GM18499 (cell line): ENCODE measurements around the gene ZNF556.
"Not testable (repeated sequence)": the region's sequence is repeated elsewhere in the genome, so short reads cannot be mapped to it uniquely, and the experiment has no call there.

Source experiments
- ATAC-seq: cut with Tn5 transposase; IDR thresholded peaks from one replicate; pipeline ENCODE4 v1.9.1; 2021; ENCODE audit warnings: moderate number of reproducible peaks; ENCODE audit not compliant: insufficient read depth, unreplicated experiment

The ZNF556 gene

DNA sequence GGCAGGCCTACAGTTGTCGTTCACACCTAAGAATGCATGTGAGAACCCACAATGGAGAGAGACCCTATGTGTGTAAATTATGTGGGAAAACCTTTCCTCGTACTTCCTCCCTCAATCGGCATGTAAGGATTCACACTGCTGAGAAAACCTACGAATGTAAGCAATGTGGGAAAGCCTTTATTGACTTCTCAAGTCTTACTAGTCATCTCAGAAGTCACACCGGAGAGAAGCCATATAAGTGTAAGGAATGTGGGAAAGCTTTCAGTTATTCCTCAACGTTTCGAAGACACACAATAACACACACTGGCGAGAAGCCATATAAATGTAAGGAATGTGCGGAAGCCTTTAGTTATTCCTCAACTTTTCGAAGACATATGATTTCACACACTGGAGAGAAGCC lies 14.5 kb upstream of the ZNF556 start:
- ATAC-seq = no peak

DNA sequence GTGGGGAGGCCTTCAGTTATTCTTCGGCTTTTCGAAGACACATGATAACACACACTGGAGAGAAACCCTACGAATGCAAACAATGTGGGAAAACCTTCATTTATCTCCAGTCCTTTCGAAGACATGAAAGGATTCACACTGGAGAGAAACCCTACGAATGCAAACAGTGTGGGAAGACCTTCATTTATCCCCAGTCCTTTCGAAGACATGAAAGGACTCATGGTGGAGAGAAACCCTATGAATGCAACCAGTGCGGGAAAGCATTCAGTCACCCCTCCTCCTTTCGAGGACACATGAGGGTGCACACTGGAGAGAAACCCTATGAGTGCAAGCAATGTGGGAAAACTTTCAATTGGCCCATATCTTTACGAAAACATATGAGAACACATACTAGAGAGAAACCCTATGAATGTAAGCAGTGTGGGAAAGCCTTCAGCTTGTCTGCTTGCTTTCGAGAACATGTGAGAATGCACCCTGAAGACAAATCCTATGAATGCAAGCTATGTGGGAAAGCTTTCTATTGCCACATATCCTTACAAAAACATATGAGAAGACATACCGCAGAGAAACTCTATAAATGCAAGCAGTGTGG lies 14.0 kb upstream of the ZNF556 start:
- no peak for ATAC-seq

DNA sequence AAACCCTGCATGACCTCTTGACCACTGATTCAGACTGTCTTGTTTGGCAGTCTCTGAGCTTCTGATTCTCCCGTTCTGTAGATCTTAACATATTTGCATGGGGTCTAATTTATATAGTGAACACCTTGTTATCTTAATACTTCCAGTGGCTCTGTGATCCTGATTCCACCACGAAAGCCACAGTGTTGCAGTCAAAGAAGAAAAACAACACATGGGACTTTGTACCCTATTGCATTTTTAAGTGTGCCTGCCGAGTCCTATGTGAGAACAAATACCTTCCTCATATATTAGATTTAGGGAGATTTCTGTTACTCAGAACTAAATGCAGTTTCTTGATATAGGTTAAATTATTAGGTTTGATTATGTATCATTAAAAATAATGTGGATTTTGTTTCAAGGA lies 12.3 kb upstream of the ZNF556 start:
- no peak for ATAC-seq

DNA sequence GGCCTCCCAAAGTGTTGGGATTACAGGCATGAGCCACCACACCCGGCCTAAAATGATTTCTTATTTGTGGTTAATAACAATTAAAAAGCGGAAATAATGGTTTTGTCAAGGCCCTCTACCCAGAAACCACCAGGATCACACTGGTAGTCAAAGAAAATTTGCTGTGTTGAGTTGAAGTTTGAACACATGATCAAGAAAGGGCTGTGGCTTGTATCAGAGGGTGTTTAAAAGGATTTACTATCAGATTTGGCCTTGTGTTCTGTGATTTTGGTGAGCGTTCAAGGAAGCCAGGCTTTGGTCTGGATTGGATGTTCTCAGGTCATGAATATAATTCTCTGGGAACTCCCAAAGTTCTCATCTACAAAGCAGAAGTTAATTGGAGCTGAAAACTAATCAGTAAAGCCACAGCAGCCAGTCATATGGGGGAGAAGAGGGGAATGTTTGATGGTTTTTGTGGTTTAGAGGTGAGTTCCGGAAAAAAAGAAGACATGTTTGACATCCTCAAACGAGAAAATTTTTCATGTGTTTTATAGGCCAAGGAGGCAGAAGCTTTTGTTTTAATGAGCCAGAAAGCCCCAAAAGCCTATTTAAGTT lies 10.6 kb upstream of the ZNF556 start:
- no peak for ATAC-seq

- ATAC-seq = no peak
Observed at GRCh38 chr19:2858864-2859263, 8.3 kb upstream of the ZNF556 start.

DNA sequence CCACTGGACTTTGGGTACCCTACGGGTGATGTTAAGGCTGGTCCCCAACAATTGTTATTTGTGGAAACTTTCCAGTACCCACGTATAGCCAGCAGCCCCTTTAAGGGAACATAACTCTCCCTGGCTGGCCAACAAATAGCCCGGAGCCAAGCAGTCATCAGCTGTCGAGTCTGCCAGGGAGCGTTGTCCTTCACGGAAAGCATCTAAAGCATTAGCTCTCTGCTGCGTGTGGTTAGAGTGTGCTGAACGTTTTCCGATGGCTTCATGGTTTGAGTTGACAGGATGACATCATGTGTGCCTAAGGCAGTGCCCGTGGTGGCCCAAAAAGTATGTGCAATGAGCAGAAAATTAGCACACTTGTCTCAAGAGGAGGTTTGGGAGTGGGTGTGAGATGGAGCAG lies 3.3 kb upstream of the ZNF556 start:
- no peak for ATAC-seq

DNA sequence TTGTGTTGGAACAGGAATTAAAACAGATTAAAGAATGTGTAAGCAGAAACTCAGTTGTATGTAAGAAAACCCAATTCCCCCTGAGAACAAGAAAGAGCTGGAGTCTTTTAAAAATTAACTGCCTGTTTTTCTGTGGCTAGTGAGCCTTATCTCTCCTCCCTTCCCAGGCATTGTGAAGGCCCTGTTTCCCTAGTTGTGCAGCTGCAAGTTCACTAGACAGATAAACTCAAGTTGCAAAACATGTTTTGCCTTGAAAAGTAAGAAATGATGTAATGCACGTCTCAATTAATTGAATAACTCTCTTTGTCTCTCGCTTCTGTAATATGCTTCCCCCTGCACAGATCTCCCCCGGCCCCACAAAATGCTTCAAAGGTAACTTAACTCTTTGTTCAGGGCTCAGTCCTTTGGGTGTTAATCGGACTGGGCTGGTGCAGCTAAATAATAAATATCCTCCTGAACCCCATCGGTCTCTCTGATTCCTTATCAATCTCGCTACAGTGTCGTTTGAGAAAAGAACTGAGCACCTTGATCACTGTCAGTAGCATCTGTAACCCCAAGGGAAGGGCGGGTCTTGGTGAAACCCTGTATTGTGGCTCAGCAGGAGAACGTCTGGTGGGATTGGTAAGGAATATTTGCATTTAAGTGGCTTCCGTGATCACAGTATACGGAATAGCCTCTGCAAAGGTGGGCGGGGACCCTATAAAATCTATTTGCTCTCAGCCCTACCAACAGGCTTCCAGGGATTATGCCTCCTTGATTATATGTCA lies 1.6 kb upstream of the ZNF556 start:
- ATAC-seq = no peak

- no peak for ATAC-seq
Observed at GRCh38 chr19:2866495-2867024, 575 bp upstream of the ZNF556 start.

DNA sequence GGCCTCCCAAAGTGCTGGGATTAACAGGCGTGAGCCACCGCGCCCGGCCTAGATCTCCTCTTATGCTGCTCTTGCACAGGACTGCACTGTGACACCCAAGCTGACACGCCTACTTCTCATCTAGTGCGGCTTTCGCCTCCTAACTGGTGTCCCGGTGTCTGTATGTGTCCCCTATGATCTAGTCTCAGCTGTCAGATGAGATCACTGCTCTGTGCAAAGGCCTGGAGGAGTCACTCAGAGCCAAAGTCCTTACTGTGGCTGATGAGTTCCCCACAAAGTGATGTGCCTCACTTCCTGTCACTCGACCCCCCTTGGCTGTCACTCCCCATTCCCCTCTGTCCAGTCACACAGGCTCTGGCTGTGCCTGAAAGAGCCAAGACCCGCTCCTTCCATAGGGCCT lies 2.5 kb downstream of the ZNF556 start:
- no peak for ATAC-seq

DNA sequence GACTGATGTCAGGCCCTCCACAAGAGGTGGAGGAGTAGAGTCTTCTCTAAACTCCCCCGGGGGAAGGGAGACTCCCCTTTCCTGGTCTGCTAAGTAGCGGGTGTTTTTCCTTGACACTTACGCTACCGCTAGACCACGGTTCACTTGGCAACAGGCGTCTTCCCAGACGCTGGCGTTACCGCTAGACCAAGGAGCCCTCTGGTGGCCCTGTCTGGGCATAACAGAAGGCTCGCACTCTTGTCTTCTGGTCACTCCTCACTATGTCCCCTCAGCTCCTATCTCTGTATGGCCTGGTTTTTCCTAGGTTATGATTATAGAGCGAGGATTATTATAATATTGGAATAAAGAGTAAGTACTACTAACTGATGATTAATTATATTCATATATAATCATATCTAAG lies 5.0 kb downstream of the ZNF556 start:
- ATAC-seq = not testable (repeated sequence)

GRCh38 chr19:2877398-2878331 lies 10.5 kb downstream of the ZNF556 start:
- ATAC-seq = no peak

DNA sequence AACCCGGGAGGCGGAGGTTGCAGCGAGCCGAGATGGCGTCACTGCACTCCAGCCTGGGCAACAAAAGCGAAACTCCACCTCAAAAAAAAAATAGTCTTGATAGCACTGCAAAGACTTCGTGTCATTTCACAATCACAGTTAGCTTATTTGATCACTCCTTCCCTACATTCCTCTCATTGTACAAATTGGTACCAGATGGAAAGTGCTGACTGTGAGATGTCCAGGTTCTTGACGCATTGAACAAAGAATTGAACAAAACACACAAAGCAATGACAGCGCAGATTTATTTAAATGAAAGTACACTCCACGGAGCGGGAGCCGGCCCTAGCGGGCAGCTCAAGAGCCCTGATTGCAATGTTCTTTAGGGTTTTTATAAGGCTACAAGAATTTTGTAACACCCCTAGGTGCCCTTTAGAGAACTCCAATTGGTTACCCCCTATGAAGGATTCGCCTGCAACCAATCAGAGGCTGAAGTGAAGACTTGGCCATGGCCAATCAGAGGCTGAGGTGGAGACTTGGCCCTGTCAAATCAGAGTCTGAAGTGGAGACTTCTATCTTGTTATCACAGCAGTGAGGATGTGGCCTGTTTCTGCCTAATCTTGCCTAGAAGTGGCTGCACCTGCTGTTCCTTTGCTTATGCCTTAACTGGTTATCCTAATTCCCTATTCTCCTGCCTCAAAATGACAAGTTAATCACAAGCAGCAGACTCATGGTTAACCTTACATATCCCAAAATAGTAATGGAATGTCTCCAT lies 16.7 kb downstream of the ZNF556 start:
- no peak for ATAC-seq

DNA sequence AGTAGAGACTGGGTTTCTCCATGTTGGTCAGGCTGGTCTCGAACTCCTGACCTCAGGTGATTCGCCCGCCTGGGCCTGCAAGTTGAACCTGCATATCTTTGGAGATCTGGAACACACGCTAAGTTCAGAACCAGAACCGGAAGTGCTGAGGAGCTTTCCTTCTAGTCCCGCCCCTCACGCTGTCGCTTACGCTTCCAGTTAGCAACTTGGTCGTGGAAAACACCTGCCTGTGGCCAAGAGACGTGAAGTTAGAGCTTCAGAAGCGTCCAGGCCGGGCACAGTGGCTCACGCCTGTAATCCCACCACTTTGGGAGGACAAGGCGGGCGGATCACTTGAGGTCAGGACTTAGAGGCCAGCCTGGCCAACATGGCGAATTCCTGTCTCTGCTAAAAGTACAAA lies 18.6 kb downstream of the ZNF556 start:
- ATAC-seq = no peak

- ATAC-seq = no peak
Observed at GRCh38 chr19:2887391-2887914, 20.3 kb downstream of the ZNF556 start.

DNA sequence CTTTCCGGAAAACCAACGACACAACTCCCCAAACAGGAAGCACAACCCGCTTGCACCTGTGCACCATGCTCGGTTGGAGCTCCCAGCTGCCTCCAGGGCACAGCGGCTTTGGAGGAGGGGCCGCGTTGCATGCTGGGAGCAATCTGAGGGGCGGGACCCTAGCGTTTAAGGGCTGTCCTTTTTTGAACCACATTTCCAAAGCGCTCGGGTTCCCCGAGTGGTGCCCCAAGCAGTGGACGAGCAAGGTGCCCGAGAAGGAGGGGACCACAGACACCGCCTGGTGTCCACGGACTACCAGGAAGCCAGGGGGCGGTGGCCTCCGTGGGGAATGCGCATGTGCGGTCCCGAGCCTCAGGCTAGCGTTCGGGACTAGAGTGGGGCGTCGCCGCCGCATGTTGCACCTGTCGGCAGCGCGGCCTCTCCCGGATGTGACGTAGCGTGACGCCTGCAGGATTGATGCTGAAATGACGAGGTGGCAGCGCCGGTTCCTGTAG lies 21.6 kb downstream of the ZNF556 start:
- ATAC-seq = no peak

GRCh38 chr19:2890531-2890930 lies 23.4 kb downstream of the ZNF556 start:
- ATAC-seq = not testable (repeated sequence)

DNA sequence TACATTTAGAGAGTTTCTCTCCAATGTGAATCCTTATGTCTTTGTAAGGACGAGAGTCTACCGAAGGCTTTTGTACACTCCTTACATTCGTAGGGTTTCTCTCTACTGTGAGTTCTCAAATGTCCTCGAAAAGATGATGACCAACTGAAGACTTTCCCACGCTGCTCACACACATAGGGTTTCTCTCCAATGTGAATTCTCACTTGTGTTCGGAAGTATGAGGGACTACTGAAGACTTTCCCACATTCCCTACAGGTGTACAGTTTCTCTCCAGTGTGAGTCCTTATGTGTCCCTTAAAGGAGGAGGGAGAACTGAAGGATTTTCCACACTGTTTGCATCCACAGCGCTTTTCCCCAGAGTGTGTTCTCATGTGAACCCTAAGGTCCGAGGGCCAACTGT lies 29.6 kb downstream of the ZNF556 start:
- no peak for ATAC-seq

DNA sequence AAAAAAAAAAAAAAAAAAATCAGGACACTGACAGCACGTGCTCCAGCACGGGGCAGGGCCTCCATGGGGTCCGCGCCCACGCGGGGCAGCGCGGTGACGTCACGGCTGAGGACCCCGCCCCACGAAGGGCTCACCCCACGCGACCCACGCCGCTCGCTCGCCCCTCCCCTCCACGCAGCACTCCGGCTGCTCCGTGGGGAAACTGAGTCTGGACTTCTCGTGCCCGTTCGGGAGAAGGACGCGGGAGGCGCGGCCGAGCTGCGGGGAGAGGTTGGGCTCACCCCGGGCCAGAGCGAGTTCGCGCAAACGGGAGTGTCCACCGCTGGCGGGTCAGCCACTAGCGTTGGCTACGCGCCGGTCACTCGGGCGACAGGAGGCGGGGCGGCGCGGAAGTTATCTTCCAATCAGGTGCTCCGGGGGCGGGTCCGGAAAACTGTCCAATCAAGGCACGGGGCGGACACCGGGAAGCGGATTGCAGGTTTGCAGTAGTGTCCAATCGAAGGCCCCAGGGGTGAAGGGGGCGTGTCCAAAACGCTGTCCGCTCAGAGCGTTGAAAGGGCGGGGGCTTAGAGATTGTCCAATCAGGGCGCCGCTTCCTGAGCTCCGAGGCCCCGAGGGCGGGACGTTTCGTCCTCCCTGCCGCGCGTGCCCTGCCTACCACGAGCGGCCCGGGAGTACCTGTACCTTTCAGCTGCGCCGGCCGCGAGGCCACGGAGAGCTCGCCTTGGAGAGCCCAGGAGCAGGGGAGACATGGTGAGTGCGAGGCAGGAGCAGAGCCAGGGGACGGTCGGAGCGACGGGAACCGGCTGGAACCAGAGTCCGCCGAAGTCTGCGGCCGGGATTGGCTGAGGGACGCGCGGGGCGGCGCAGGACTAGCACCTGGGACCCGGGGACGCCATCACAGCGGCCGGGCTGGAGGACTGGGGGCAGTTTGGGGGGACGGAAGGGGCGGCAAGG lies 33.4 kb downstream of the ZNF556 start, which contains the start of gene ZNF57:
ZNF57 (plus strand) TSS at position 633 of the 957 bp plus-strand sequence; CDS start at position 751, 118 bp downstream.
- peak; percentile 83 for ATAC-seq
